A549 (cell line): ENCODE results near the gene DLG2. TPM values are rescaled to one million over a fixed set of nuclear protein-coding genes. Genes with fewer than 3 reads are reported as not detected.

Source experiments
- ATAC-seq, 2 experiments: fragments of 200-7000 bp in 1 of 2; fragments of >200 bp in 1 of 2; cut with Nextera tagmentation in 1 of 2; cut with Tn5 transposase in 1 of 2; 3 replicates each; pipeline versions ENCODE4 v1.8.0 to v1.9.1; 2018 to 2020; ENCODE audit warnings: mild to moderate bottlenecking in 1 of 2, moderate library complexity in 1 of 2
- CTCF ChIA-PET: fragments of 300-600 bp; sonication (Branson Sonifier 250); formaldehyde crosslinking; extraction: SDS; loops from one replicate; lab custom pipeline; 2021; ENCODE audit warnings: antibody characterized with exemption, inconsistent platforms; lab: Yijun Ruan, JAX
- POLR2A ChIA-PET: fragments of 350-600 bp; formaldehyde crosslinking; extraction: SDS; loops from one replicate; lab custom pipeline; 2021; ENCODE audit warnings: antibody characterized with exemption, inconsistent platforms; lab: Yijun Ruan, JAX
- DNase-seq, 2 experiments: peaks; one replicate each; pipeline versions ENCODE4 v3.0.0 to v3.0.0-alpha.2; 2011 to 2016; ENCODE audit warnings: low read depth in 1 of 2, low spot score in 1 of 2
- FAIRE-seq: peaks from 2 replicates; lab custom pipeline; 2011; peaks lifted over from hg19 to GRCh38; lab: Jason Lieb, UNC
- H3K27ac ChIP-seq, 2 experiments: fragments of >200 bp; sonication (Bioruptor Twin); formaldehyde crosslinking; 3 replicates each; pipeline ENCODE4 v1.5.1; 2016 to 2017
- H3K4me1 ChIP-seq: fragments of >200 bp; sonication (Bioruptor Twin); formaldehyde crosslinking; 3 replicates; pipeline ENCODE4 v1.6.1; 2016
- H3K4me2 ChIP-seq: fragments of >200 bp; sonication (Bioruptor Twin); formaldehyde crosslinking; 3 replicates; pipeline ENCODE4 v1.6.1; 2016
- H3K4me3 ChIP-seq: fragments of >200 bp; sonication (Bioruptor Twin); formaldehyde crosslinking; 3 replicates; pipeline ENCODE4 v1.5.1; 2016
- H3K9me3 ChIP-seq: fragments of >200 bp; sonication (Bioruptor Twin); formaldehyde crosslinking; 3 replicates; pipeline ENCODE4 v1.6.1; 2016
- BHLHE40 ChIP-seq: IDR thresholded peaks from 2 replicates; pipeline ENCODE4 v1.6.1; 2012; ENCODE audit warnings: low read depth, low read length, inconsistent platforms
- CBX8 ChIP-seq: fragments of 200-600 bp; sonication (generic); IDR thresholded peaks from 2 replicates; pipeline ENCODE4 v1.6.1; 2016
- CHD4 ChIP-seq: fragments of 200-600 bp; sonication (generic); IDR thresholded peaks from 2 replicates; pipeline ENCODE4 v1.6.1; 2016; ENCODE audit warnings: antibody characterized with exemption, mild to moderate bottlenecking, borderline replicate concordance
- EHMT2 ChIP-seq: fragments of 200-600 bp; sonication (generic); IDR thresholded peaks from 2 replicates; pipeline ENCODE4 v1.6.1; 2016; ENCODE audit warnings: antibody characterized with exemption, low read depth, mild to moderate bottlenecking, moderate library complexity
- EP300 ChIP-seq, 2 experiments: fragments of >200 bp; sonication (Bioruptor Twin); formaldehyde crosslinking; IDR thresholded peaks; 2 replicates in 1 of 2; 3 replicates in 1 of 2; pipeline ENCODE4 v1.6.1; 2016 to 2017
- FOSL2 ChIP-seq, 2 experiments: fragments of 450-650 bp in 1 of 2; fragments of >200 bp in 1 of 2; sonication (Bioruptor Twin) in 1 of 2; formaldehyde crosslinking; IDR thresholded peaks; 2 replicates each; pipeline versions ENCODE4 v1.5.0 to v1.6.1; 2016 to 2020; ENCODE audit warnings: mild to moderate bottlenecking in 1 of 2, moderate library complexity in 1 of 2
- HDAC2 ChIP-seq: fragments of 200-600 bp; sonication (generic); IDR thresholded peaks from 2 replicates; pipeline ENCODE4 v1.6.1; 2016
- HEYL ChIP-seq: fragments of 250-450 bp; sonication (Bioruptor Pico); IDR thresholded peaks from 2 replicates; pipeline ENCODE4 v1.8.0; 2021; ENCODE audit warnings: mild to moderate bottlenecking, moderate library complexity
- HOXA7 ChIP-seq: fragments of 250-450 bp; sonication (Bioruptor Pico); IDR thresholded peaks from 2 replicates; pipeline ENCODE4 v1.5.0; 2020; ENCODE audit warnings: mild to moderate bottlenecking, moderate library complexity
- KDM1A ChIP-seq: fragments of 200-600 bp; sonication (generic); IDR thresholded peaks from 2 replicates; pipeline ENCODE4 v1.6.1; 2016; ENCODE audit warnings: low read depth, mild to moderate bottlenecking
- KDM5A ChIP-seq: fragments of 200-600 bp; sonication (generic); IDR thresholded peaks from 2 replicates; pipeline ENCODE4 v1.6.1; 2016; ENCODE audit warnings: antibody characterized with exemption, mild to moderate bottlenecking
- MYC ChIP-seq: IDR thresholded peaks from 2 replicates; pipeline ENCODE4 v1.6.1; 2012; ENCODE audit warnings: mild to moderate bottlenecking, inconsistent platforms, low read length, improper control_type of control experiment, borderline replicate concordance
- NPAS2 ChIP-seq: fragments of 250-450 bp; sonication (Bioruptor Pico); IDR thresholded peaks from 2 replicates; pipeline ENCODE4 v1.8.0; 2022; ENCODE audit warnings: mild to moderate bottlenecking, moderate library complexity, borderline replicate concordance
- PHF8 ChIP-seq: fragments of 200-600 bp; sonication (generic); IDR thresholded peaks from 2 replicates; pipeline ENCODE4 v1.6.1; 2016; ENCODE audit warnings: low read depth, mild to moderate bottlenecking, antibody characterized with exemption, moderate library complexity, borderline replicate concordance
- RAD21 ChIP-seq, 2 experiments: fragments of >200 bp in 1 of 2; sonication (Bioruptor Twin) in 1 of 2; formaldehyde crosslinking in 1 of 2; IDR thresholded peaks in 1 of 2; conservative IDR thresholded peaks in 1 of 2; 2 replicates in 1 of 2; 3 replicates in 1 of 2; pipeline ENCODE4 v1.6.1; 2012 to 2018; ENCODE audit warnings: inconsistent platforms in 1 of 2
- RARB ChIP-seq: fragments of 250-450 bp; sonication (Bioruptor Pico); IDR thresholded peaks from 2 replicates; pipeline ENCODE4 v1.8.0; 2021; ENCODE audit warnings: mild to moderate bottlenecking, moderate library complexity
- SMC3 ChIP-seq: fragments of >200 bp; sonication (Bioruptor Twin); formaldehyde crosslinking; IDR thresholded peaks from 3 replicates; pipeline ENCODE4 v1.6.1; 2018; ENCODE audit warnings: inconsistent platforms
- TP53 ChIP-seq: fragments of 250-450 bp; sonication (Bioruptor Pico); IDR thresholded peaks from 2 replicates; pipeline ENCODE4 v1.5.0; 2021; ENCODE audit warnings: mild to moderate bottlenecking, moderate library complexity
- ZC3H11A ChIP-seq: fragments of 450-650 bp; IDR thresholded peaks from 2 replicates; pipeline ENCODE4 v1.6.1; 2014; ENCODE audit warnings: antibody characterized with exemption, mild to moderate bottlenecking
- WGBS: methylation state at CpG from one replicate; pipeline ENCODE4 v1.1.6; 2017; ENCODE audit errors: missing lambda C conversion rate; 5-methylcytosine and 5-hydroxymethylcytosine counted together
- polyA plus RNA-seq, 4 experiments: library from polyadenylated mRNA; depleted of rRNA in 3 of 4; stranded (reverse); fragments of >200 nt; fragmentation: RNase III in 1 of 4; extraction: RNeasy Plus Mini Kit Qiagen cat#74134 plus additional on column Dnase treatment in 1 of 4; gene quantifications; 2 replicates in 3 of 4; 3 replicates in 1 of 4; pipeline ENCODE4 v1.2.3, GENCODE V29; 2011 to 2017
- TF ChIP-seq, protein P1 (sequence below): fragments of >200 bp; sonication (Bioruptor Twin); formaldehyde crosslinking; IDR thresholded peaks from 2 replicates; pipeline ENCODE4 v1.6.1; 2016
- TF ChIP-seq, protein P2 (sequence below): IDR thresholded peaks from 2 replicates; pipeline ENCODE4 v1.6.1; 2012
- TF ChIP-seq, protein P3 (sequence below): IDR thresholded peaks from 2 replicates; pipeline ENCODE4 v1.6.1; 2012
- TF ChIP-seq, protein P4 (sequence below): fragments of 200-600 bp; sonication (generic); IDR thresholded peaks from 2 replicates; pipeline ENCODE4 v1.6.1; 2016; ENCODE audit warnings: antibody characterized with exemption, mild to moderate bottlenecking, moderate library complexity
- TF ChIP-seq, protein P5 (sequence below): fragments of 150-350 bp; IDR thresholded peaks from 2 replicates; pipeline ENCODE4 v1.6.1; 2014; ENCODE audit warnings: low read depth, mild to moderate bottlenecking, low read length
- TF ChIP-seq, protein P6 (sequence below): fragments of >200 bp; sonication (Bioruptor Twin); formaldehyde crosslinking; IDR thresholded peaks from 3 replicates; pipeline ENCODE4 v1.5.1; 2016

The DLG2 gene
- polyA plus RNA-seq, 2 of the 4 experiments (the other 2 are of a cell fraction): 0.26 to 0.79 TPM

DNA sequence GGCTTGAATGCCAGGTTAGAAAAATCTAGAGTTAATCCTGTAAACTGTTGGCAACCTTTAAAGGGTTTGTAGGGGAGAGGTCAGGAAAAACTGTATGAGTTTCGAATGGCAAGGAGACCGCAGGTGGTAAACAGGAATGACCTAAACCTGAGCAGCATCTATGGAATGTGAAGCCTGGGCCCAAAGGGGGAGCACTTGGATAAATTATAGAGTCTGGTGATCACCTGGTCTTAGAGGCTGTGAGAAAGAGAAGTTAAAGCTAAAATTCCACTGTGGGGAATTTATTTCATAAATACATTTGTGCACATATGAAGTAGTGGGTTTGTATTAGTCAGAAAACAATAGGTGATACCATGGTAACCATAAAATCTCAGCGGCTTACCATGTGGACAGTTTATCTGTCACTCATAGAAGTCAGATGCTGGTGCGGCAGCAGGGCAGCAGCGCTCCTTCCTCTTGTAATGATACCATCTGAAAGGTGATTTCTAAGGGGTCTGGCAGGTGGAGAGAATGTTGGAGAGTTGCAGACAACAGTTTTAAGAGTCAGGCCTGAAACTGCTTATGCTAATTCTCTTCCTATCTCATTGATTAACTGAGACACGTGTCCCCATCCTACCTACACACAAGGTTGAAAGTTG lies 1236.6 kb downstream of the DLG2 start:
- POLR2A ChIA-PET: no interaction called here
- no peak overlapping the region for H3K27ac ChIP-seq
- no peak for FAIRE-seq
- no peak overlapping the region for H3K4me3 ChIP-seq
- no peaks in the 10 kb centered on the region for H3K4me1 ChIP-seq
- H3K9me3 ChIP-seq: no peaks in the 10 kb centered on the region
- CTCF ChIA-PET: interaction anchor here (1.0 kb wide), 1 partner anchor 11 kb away, joined by 3 read pairs; no protein-coding TSS in a partner anchor
- no peak overlapping the region for H3K4me2 ChIP-seq
- WGBS: 21% methylated on average over 6 of the region's 6 CpGs
- ATAC-seq: peak; percentile 43 to 54; a peak in 1 of 6 replicates
- no peak for TF ChIP-seq KDM1A
- TF ChIP-seq ZC3H11A: no peak
- no peak for TF ChIP-seq HDAC2
- TF ChIP-seq HOXA7 (CRISPR knock-in tag): no peak
- TF ChIP-seq CHD4: no peak
- no peak for TF ChIP-seq HEYL (CRISPR knock-in tag)
- TF ChIP-seq MYC: no peak
- TF ChIP-seq EP300 (IDR thresholded peaks at IDR 0.05): no peak
- TF ChIP-seq, protein P1, sequence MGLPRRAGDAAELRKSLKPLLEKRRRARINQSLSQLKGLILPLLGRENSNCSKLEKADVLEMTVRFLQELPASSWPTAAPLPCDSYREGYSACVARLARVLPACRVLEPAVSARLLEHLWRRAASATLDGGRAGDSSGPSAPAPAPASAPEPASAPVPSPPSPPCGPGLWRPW: no peak
- TF ChIP-seq FOSL2 (IDR thresholded peaks at IDR 0.05): no peak
- TF ChIP-seq FOSL2 (CRISPR knock-in tag; IDR thresholded peaks at IDR 0.05): no peak
- no peak for DNase-seq

DNA sequence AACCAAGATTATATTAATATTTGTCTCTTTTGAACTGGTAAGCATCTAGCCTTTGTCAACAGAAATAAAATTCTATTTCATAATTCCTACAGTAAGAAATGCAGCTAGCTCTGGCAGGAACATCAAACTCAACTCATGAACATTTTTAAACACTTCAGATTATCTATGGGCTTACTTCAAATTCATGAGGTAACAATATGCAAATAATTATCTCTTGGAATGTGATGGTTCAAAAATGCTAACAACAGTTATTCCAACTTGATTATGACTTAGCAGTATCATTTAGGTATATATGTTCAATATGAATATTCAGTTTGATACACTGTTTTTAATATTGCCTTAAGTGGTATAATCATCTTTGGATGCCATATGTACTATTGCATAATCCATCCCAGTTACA lies 1237.4 kb downstream of the DLG2 start:
- H3K9me3 ChIP-seq: no peaks in the 10 kb centered on the region
- DNase-seq (no peak), FAIRE-seq (no peak), ATAC-seq (no peak)
- CTCF ChIA-PET: no interaction called here
- no peak overlapping the region for H3K4me3 ChIP-seq
- H3K4me1 ChIP-seq: no peaks in the 10 kb centered on the region
- no peak overlapping the region for H3K27ac ChIP-seq
- H3K4me2 ChIP-seq: no peak overlapping the region
- TF ChIP-seq BHLHE40 (no peak), SMC3 (no peak), NPAS2 (CRISPR knock-in tag) (no peak)
- TF ChIP-seq, protein P2, sequence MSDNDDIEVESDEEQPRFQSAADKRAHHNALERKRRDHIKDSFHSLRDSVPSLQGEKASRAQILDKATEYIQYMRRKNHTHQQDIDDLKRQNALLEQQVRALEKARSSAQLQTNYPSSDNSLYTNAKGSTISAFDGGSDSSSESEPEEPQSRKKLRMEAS: no peak
- TF ChIP-seq, protein P3, sequence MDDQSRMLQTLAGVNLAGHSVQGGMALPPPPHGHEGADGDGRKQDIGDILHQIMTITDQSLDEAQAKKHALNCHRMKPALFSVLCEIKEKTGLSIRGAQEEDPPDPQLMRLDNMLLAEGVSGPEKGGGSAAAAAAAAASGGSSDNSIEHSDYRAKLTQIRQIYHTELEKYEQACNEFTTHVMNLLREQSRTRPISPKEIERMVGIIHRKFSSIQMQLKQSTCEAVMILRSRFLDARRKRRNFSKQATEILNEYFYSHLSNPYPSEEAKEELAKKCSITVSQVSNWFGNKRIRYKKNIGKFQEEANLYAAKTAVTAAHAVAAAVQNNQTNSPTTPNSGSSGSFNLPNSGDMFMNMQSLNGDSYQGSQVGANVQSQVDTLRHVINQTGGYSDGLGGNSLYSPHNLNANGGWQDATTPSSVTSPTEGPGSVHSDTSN: no peak
- TF ChIP-seq, protein P1: no peak
- TF ChIP-seq, all 56 proteins: peak for 0
- POLR2A ChIA-PET: no interaction called here

DNA sequence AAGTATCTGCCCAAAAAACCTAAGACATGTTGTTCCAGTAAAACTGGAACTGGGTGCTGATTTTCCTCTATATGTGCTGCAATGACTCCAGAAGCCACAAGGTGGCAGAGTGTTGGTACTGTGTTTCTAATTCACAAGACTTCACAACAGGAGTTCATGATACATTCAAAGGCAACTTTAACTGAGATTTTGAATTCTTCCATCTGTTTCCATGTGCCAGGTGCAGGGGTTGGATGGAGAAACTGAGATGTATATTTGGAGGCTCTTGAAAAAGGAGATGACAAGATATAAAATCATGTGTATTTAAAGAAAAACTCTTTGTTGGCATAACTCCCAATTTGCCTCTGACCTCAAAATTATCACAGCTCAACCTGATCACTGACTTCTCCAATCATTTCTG lies 1242.4 kb downstream of the DLG2 start:
- ATAC-seq: peak in 1 of 2 experiments; percentile 51; a peak in 1 of 6 replicates
- TF ChIP-seq, protein P4, sequence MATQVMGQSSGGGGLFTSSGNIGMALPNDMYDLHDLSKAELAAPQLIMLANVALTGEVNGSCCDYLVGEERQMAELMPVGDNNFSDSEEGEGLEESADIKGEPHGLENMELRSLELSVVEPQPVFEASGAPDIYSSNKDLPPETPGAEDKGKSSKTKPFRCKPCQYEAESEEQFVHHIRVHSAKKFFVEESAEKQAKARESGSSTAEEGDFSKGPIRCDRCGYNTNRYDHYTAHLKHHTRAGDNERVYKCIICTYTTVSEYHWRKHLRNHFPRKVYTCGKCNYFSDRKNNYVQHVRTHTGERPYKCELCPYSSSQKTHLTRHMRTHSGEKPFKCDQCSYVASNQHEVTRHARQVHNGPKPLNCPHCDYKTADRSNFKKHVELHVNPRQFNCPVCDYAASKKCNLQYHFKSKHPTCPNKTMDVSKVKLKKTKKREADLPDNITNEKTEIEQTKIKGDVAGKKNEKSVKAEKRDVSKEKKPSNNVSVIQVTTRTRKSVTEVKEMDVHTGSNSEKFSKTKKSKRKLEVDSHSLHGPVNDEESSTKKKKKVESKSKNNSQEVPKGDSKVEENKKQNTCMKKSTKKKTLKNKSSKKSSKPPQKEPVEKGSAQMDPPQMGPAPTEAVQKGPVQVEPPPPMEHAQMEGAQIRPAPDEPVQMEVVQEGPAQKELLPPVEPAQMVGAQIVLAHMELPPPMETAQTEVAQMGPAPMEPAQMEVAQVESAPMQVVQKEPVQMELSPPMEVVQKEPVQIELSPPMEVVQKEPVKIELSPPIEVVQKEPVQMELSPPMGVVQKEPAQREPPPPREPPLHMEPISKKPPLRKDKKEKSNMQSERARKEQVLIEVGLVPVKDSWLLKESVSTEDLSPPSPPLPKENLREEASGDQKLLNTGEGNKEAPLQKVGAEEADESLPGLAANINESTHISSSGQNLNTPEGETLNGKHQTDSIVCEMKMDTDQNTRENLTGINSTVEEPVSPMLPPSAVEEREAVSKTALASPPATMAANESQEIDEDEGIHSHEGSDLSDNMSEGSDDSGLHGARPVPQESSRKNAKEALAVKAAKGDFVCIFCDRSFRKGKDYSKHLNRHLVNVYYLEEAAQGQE: no peak
- TF ChIP-seq KDM5A (no peak), HEYL (CRISPR knock-in tag) (no peak), CBX8 (no peak), RARB (CRISPR knock-in tag) (no peak), SMC3 (peak; percentile 64), CHD4 (no peak), ZC3H11A (no peak), TP53 (CRISPR knock-in tag) (no peak), PHF8 (no peak), EHMT2 (no peak), RAD21 (conservative IDR thresholded peaks at IDR 0.05 in 1 of 2, IDR thresholded peaks at IDR 0.05 in 1 of 2) (peak; percentile 6 to 47; a peak in 4 of 5 replicates)
- TF ChIP-seq, protein P5, sequence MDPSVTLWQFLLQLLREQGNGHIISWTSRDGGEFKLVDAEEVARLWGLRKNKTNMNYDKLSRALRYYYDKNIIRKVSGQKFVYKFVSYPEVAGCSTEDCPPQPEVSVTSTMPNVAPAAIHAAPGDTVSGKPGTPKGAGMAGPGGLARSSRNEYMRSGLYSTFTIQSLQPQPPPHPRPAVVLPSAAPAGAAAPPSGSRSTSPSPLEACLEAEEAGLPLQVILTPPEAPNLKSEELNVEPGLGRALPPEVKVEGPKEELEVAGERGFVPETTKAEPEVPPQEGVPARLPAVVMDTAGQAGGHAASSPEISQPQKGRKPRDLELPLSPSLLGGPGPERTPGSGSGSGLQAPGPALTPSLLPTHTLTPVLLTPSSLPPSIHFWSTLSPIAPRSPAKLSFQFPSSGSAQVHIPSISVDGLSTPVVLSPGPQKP: no peak
- TF ChIP-seq, protein P6, sequence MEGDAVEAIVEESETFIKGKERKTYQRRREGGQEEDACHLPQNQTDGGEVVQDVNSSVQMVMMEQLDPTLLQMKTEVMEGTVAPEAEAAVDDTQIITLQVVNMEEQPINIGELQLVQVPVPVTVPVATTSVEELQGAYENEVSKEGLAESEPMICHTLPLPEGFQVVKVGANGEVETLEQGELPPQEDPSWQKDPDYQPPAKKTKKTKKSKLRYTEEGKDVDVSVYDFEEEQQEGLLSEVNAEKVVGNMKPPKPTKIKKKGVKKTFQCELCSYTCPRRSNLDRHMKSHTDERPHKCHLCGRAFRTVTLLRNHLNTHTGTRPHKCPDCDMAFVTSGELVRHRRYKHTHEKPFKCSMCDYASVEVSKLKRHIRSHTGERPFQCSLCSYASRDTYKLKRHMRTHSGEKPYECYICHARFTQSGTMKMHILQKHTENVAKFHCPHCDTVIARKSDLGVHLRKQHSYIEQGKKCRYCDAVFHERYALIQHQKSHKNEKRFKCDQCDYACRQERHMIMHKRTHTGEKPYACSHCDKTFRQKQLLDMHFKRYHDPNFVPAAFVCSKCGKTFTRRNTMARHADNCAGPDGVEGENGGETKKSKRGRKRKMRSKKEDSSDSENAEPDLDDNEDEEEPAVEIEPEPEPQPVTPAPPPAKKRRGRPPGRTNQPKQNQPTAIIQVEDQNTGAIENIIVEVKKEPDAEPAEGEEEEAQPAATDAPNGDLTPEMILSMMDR: peak; percentile 72

More for the DNA sequence above, 1242.4 kb downstream of the DLG2 start:
- H3K4me3 ChIP-seq: no peak overlapping the region
- FAIRE-seq (no peak), DNase-seq (peak; percentile 4 to 49)
- H3K27ac ChIP-seq: no peak overlapping the region
- no peaks in the 10 kb centered on the region for H3K4me1 ChIP-seq
- POLR2A ChIA-PET: no interaction called here
- CTCF ChIA-PET: interaction anchor here (0.8 to 2.3 kb wide), 6 partner anchors 11 to 180 kb away, joined by 3 to 18 read pairs (median 3); no protein-coding TSS in a partner anchor
- H3K4me2 ChIP-seq: no peak overlapping the region
- no peaks in the 10 kb centered on the region for H3K9me3 ChIP-seq
